SK-N-SH (cell line): Measurements from ENCODE around the gene RNF130. TPM values are rescaled to one million over a fixed set of nuclear protein-coding genes. Genes with fewer than 3 reads are reported as not detected.

Experiments
- CTCF ChIA-PET: fragments of 300-600, 350-600 bp; formaldehyde crosslinking; extraction: SDS; loops from one replicate; lab custom pipeline; 2021; lab: Yijun Ruan, JAX
- POLR2A ChIA-PET: fragments of 350-600 bp; sonication (Branson Sonifier 250); formaldehyde crosslinking; extraction: SDS; loops from one replicate; lab custom pipeline; 2020; ENCODE audit warnings: antibody characterized with exemption, inconsistent platforms; lab: Yijun Ruan, JAX
- DNase-seq: peaks from one replicate; pipeline ENCODE4 v3.0.0; 2012
- H2AFZ ChIP-seq: fragments of 200-600 bp; sonication (generic); 2 replicates; pipeline ENCODE4 v1.8.1; 2016; ENCODE audit warnings: antibody characterized with exemption, mild to moderate bottlenecking, low read depth
- H3F3A ChIP-seq: fragments of 200-600 bp; sonication (generic); replicated peaks from 2 replicates; pipeline ENCODE3; 2016; ENCODE audit warnings: antibody characterized with exemption, mild to moderate bottlenecking; ENCODE audit not compliant: insufficient read depth
- H3K27ac ChIP-seq, 2 experiments: fragments of 200-500 bp in 1 of 2; fragments of 200-600 bp in 1 of 2; sonication (Bioruptor generic) in 1 of 2; sonication (generic), shearing (Covaris generic) in 1 of 2; 2 replicates each; pipeline versions ENCODE4 v1.5.1 to v1.6.1; 2014 to 2016; ENCODE audit warnings: low read depth in 2 of 2, inconsistent platforms in 1 of 2, low read length in 1 of 2, mild to moderate bottlenecking in 1 of 2, mixed read lengths in 1 of 2
- H3K27me3 ChIP-seq: fragments of 200-600 bp; sonication (generic), shearing (Covaris generic); 2 replicates; pipeline ENCODE4 v1.6.1; 2016; ENCODE audit warnings: mixed run types; ENCODE audit not compliant: insufficient read depth
- H3K36me3 ChIP-seq, 2 experiments: fragments of 200-500 bp in 1 of 2; fragments of 200-600 bp in 1 of 2; sonication (Bioruptor generic) in 1 of 2; sonication (generic) in 1 of 2; replicated peaks in 1 of 2; 2 replicates each; pipeline versions ENCODE3 to v1.5.1; 2014 to 2016; ENCODE audit warnings: low read length in 1 of 2, mild to moderate bottlenecking in 1 of 2; ENCODE audit not compliant: insufficient read depth in 2 of 2, control insufficient read depth in 1 of 2
- H3K4me1 ChIP-seq, 2 experiments: fragments of 200-500 bp in 1 of 2; fragments of 200-600 bp in 1 of 2; sonication (Bioruptor generic) in 1 of 2; sonication (generic), shearing (Covaris generic) in 1 of 2; 2 replicates each; pipeline versions ENCODE4 v1.5.1 to v1.6.1; 2014 to 2016; ENCODE audit warnings: low read depth in 1 of 2, low read length in 1 of 2, mixed run types in 1 of 2; ENCODE audit not compliant: insufficient read depth in 2 of 2, control insufficient read depth in 1 of 2
- H3K4me2 ChIP-seq: fragments of 200-600 bp; sonication (generic), shearing (Covaris generic); 2 replicates; pipeline ENCODE4 v1.6.1; 2017; ENCODE audit warnings: mixed run types
- H3K4me3 ChIP-seq, 2 experiments: fragments of 200-500 bp in 1 of 2; fragments of 200-600 bp in 1 of 2; sonication (Bioruptor generic) in 1 of 2; sonication (generic), shearing (Covaris generic) in 1 of 2; 2 replicates each; pipeline versions ENCODE4 v1.5.1 to v1.8.1; 2014 to 2016; ENCODE audit warnings: low read depth in 2 of 2, inconsistent platforms in 1 of 2, low read length in 1 of 2, mild to moderate bottlenecking in 1 of 2, mixed read lengths in 1 of 2, moderate library complexity in 1 of 2
- H3K79me2 ChIP-seq: fragments of 200-600 bp; sonication (generic); 2 replicates; pipeline ENCODE4 v1.8.1; 2017; ENCODE audit warnings: mild to moderate bottlenecking; ENCODE audit not compliant: insufficient read depth
- H3K9ac ChIP-seq: fragments of 200-600 bp; sonication (generic); 2 replicates; pipeline ENCODE4 v1.6.1; 2017; ENCODE audit warnings: mixed run types
- H3K9me2 ChIP-seq: fragments of 200-600 bp; sonication (generic); 2 replicates; pipeline ENCODE4 v1.6.1; 2017; ENCODE audit warnings: mixed run types
- H3K9me3 ChIP-seq: fragments of 200-600 bp; sonication (generic); 2 replicates; pipeline ENCODE4 v1.6.1; 2017; ENCODE audit warnings: mixed run types, mild to moderate bottlenecking, moderate library complexity
- H4K20me1 ChIP-seq: fragments of 200-600 bp; sonication (generic); 2 replicates; pipeline ENCODE4 v1.6.1; 2017; ENCODE audit warnings: mild to moderate bottlenecking, mixed run types; ENCODE audit not compliant: insufficient read depth
- ELF1 ChIP-seq: IDR thresholded peaks from 2 replicates; pipeline ENCODE4 v1.4.0; 2012
- GATA2 ChIP-seq: sonication (generic); formaldehyde crosslinking; IDR thresholded peaks from 2 replicates; pipeline ENCODE4 v1.5.0; 2020; ENCODE audit warnings: mild to moderate bottlenecking, missing genetic modification reagents
- IRF3 ChIP-seq: fragments of 150-350 bp; IDR thresholded peaks from 2 replicates; pipeline ENCODE4 v1.6.1; 2016; ENCODE audit warnings: mild to moderate bottlenecking, low read depth, low read length
- JUND ChIP-seq: IDR thresholded peaks from 2 replicates; pipeline ENCODE4 v1.4.0; 2012
- MAX ChIP-seq: IDR thresholded peaks from 2 replicates; pipeline ENCODE4 v1.4.0; 2012; ENCODE audit warnings: low read depth
- NRF1 ChIP-seq: IDR thresholded peaks from 2 replicates; pipeline ENCODE4 v1.6.1; 2012; ENCODE audit warnings: low read depth, mild to moderate bottlenecking, low read length
- RAD21 ChIP-seq: IDR thresholded peaks from 2 replicates; pipeline ENCODE4 v1.6.1; 2012; ENCODE audit warnings: mild to moderate bottlenecking, low read length
- SIN3A ChIP-seq: IDR thresholded peaks from 2 replicates; pipeline ENCODE4 v1.6.1; 2012; ENCODE audit warnings: low read depth, mild to moderate bottlenecking, low read length, moderate library complexity, borderline replicate concordance
- TAF1 ChIP-seq: IDR thresholded peaks from 2 replicates; pipeline ENCODE4 v1.6.1; 2012; ENCODE audit warnings: low read depth, mild to moderate bottlenecking, low read length, moderate library complexity, borderline replicate concordance
- YY1 ChIP-seq: IDR thresholded peaks from 2 replicates; pipeline ENCODE4 v1.4.0; 2012; ENCODE audit warnings: low read depth, mild to moderate bottlenecking
- WGBS: methylation state at CpG from one replicate; pipeline ENCODE4 v1.1.6; 2017; ENCODE audit warnings: low lambda C conversion rate; 5-methylcytosine and 5-hydroxymethylcytosine counted together
- polyA plus RNA-seq, 3 experiments: library from polyadenylated mRNA; depleted of rRNA; stranded (reverse); fragments of >200 nt; gene quantifications; 2 replicates each; pipeline ENCODE4 v1.2.3, GENCODE V29; 2012

RNF130 gene
- polyA plus RNA-seq, 1 of the 3 experiments (the other 2 are of a cell fraction), result 41.4 TPM

GRCh38 chr5:180088561-180088960 lies 17.0 kb upstream of the RNF130 start:
- H3F3A ChIP-seq, result peaks cover 3% of the 10 kb centered on the region
- no peaks in the 10 kb centered on the region for H4K20me1 ChIP-seq
- no peak overlapping the region for H3K4me3 ChIP-seq
- H3K4me1 ChIP-seq, result peaks cover 0 to 6% of the 10 kb centered on the region in 2 experiments; a peak in 1 of 4 replicates
- 94% methylated on average over 7 of the region's 8 CpGs for WGBS
- no peaks in the 10 kb centered on the region for H3K79me2 ChIP-seq
- H3K9me3 ChIP-seq, result no peaks in the 10 kb centered on the region
- no peak for TF ChIP-seq JUND
- TF ChIP-seq TAF1, result no peak
- TF ChIP-seq NRF1, result no peak
- no peak for TF ChIP-seq YY1
- no peak for TF ChIP-seq GATA2 (CRISPR knock-in tag)
- no peak for TF ChIP-seq RAD21
- TF ChIP-seq, all 33 proteins: peak for 0
- no peaks in the 10 kb centered on the region for H3K9me2 ChIP-seq
- H2AFZ ChIP-seq, result no peak overlapping the region
- POLR2A ChIA-PET, result no interaction called here
- H3K27me3 ChIP-seq, result no peaks in the 10 kb centered on the region
- no peak for DNase-seq
- H3K36me3 ChIP-seq, result no peaks in the 10 kb centered on the region
- no peak overlapping the region for H3K9ac ChIP-seq
- CTCF ChIA-PET, result no interaction called here
- H3K4me2 ChIP-seq, result no peak overlapping the region
- H3K27ac ChIP-seq, result no peak overlapping the region

- CTCF ChIA-PET, result no interaction called here
Measured at GRCh38 chr5:180086816-180087399, 15.3 kb upstream of the RNF130 start.

More at GRCh38 chr5:180086816-180087399, 15.3 kb upstream of the RNF130 start:
- Histone ChIP-seq H3K27ac (no peak overlapping the region), H3K4me3 (no peak overlapping the region), H3K36me3 (no peaks in the 10 kb centered on the region), H3K9ac (no peak overlapping the region), H3F3A (peaks cover 3% of the 10 kb centered on the region), H3K4me2 (no peak overlapping the region), H3K79me2 (no peaks in the 10 kb centered on the region), H3K27me3 (no peaks in the 10 kb centered on the region), H4K20me1 (no peaks in the 10 kb centered on the region), H3K9me2 (no peaks in the 10 kb centered on the region), H3K9me3 (no peaks in the 10 kb centered on the region), H3K4me1 (peaks cover 0 to 6% of the 10 kb centered on the region in 2 experiments; a peak in 1 of 4 replicates), H2AFZ (no peak overlapping the region)
- TF ChIP-seq IRF3 (no peak), YY1 (no peak), MAX (no peak), ELF1 (no peak), SIN3A (no peak), RAD21 (no peak)
- POLR2A ChIA-PET, result no interaction called here
- DNase-seq, result no peak
- 78% methylated on average over 11 of the region's 11 CpGs for WGBS
